Measurements from ENCODE around the gene PKN1. TPM values are rescaled to one million over a fixed set of nuclear protein-coding genes. Genes with fewer than 3 reads are reported as not detected.

The PKN1 gene
- total and polyA plus RNA-seq, 2 of the 13 experiments (the other 11 are each of a cell fraction or from before 2014, with no cell fraction given), result 45.7 to 54.5 TPM

DNA sequence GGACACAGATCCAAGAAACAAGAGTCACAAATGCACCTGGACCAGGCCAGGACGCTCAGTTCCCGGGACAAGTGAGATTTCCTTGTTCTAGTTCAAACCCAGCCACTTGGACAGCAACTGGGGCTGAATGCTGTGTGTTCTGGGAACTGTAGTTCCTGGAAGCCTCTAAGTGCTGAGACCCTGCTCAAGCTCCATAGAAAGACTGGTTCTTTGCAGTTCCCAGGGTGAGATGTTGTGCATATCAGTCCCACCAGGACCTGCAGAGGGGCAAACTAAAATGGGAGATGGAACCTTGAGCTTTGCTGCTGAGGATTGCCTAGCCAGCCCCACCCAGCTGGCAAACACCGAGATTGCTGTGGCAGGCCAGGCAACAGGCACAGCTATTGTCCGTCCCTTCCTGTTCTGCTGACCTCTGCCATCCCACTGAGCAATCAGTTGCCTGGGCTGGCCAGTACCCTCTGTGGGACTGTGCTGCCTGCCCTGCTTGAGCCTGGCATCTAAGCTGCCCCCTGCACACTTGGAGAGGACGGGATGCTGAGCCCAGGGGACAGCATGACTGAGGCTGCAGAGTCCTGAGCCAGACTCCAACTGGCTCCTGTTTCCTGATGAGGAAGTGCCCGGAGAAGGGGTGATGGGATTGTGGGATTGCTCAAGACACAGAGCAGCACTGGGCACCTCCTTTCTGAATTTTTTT lies 64.3 kb downstream of the PKN1 start (continued):
- TF ChIP-seq, protein P1, sequence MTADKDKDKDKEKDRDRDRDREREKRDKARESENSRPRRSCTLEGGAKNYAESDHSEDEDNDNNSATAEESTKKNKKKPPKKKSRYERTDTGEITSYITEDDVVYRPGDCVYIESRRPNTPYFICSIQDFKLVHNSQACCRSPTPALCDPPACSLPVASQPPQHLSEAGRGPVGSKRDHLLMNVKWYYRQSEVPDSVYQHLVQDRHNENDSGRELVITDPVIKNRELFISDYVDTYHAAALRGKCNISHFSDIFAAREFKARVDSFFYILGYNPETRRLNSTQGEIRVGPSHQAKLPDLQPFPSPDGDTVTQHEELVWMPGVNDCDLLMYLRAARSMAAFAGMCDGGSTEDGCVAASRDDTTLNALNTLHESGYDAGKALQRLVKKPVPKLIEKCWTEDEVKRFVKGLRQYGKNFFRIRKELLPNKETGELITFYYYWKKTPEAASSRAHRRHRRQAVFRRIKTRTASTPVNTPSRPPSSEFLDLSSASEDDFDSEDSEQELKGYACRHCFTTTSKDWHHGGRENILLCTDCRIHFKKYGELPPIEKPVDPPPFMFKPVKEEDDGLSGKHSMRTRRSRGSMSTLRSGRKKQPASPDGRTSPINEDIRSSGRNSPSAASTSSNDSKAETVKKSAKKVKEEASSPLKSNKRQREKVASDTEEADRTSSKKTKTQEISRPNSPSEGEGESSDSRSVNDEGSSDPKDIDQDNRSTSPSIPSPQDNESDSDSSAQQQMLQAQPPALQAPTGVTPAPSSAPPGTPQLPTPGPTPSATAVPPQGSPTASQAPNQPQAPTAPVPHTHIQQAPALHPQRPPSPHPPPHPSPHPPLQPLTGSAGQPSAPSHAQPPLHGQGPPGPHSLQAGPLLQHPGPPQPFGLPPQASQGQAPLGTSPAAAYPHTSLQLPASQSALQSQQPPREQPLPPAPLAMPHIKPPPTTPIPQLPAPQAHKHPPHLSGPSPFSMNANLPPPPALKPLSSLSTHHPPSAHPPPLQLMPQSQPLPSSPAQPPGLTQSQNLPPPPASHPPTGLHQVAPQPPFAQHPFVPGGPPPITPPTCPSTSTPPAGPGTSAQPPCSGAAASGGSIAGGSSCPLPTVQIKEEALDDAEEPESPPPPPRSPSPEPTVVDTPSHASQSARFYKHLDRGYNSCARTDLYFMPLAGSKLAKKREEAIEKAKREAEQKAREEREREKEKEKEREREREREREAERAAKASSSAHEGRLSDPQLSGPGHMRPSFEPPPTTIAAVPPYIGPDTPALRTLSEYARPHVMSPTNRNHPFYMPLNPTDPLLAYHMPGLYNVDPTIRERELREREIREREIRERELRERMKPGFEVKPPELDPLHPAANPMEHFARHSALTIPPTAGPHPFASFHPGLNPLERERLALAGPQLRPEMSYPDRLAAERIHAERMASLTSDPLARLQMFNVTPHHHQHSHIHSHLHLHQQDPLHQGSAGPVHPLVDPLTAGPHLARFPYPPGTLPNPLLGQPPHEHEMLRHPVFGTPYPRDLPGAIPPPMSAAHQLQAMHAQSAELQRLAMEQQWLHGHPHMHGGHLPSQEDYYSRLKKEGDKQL (CRISPR knock-in tag; IDR thresholded peaks at IDR 0.05; ENCODE audit: low read depth), result no peak
- TF ChIP-seq CC2D1A (CRISPR knock-in tag; IDR thresholded peaks at IDR 0.05) (no peak), MXD3 (CRISPR knock-in tag; IDR thresholded peaks at IDR 0.05) (peak; percentile 6; the same call in 1 of the 2 replicates), GFI1 (CRISPR knock-in tag; IDR thresholded peaks at IDR 0.05; ENCODE audit: borderline replicate concordance) (peak; percentile 58; the same call in 1 of the 2 replicates), NR2C2 (CRISPR knock-in tag; IDR thresholded peaks at IDR 0.05; ENCODE audit: borderline replicate concordance) (no peak), CBX1 (IDR thresholded peaks at IDR 0.05; ENCODE audit: low read depth) (no peak), SALL1 (CRISPR knock-in tag; IDR thresholded peaks at IDR 0.05) (no peak), ZBTB34 (CRISPR knock-in tag; IDR thresholded peaks at IDR 0.05) (peak; percentile 91)
- TF ChIP-seq, protein P2, sequence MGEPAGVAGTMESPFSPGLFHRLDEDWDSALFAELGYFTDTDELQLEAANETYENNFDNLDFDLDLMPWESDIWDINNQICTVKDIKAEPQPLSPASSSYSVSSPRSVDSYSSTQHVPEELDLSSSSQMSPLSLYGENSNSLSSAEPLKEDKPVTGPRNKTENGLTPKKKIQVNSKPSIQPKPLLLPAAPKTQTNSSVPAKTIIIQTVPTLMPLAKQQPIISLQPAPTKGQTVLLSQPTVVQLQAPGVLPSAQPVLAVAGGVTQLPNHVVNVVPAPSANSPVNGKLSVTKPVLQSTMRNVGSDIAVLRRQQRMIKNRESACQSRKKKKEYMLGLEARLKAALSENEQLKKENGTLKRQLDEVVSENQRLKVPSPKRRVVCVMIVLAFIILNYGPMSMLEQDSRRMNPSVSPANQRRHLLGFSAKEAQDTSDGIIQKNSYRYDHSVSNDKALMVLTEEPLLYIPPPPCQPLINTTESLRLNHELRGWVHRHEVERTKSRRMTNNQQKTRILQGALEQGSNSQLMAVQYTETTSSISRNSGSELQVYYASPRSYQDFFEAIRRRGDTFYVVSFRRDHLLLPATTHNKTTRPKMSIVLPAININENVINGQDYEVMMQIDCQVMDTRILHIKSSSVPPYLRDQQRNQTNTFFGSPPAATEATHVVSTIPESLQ (CRISPR knock-in tag; conservative IDR thresholded peaks at IDR 0.05), result no peak
- TF ChIP-seq, protein P3, sequence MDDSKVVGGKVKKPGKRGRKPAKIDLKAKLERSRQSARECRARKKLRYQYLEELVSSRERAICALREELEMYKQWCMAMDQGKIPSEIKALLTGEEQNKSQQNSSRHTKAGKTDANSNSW (CRISPR knock-in tag; IDR thresholded peaks at IDR 0.05; ENCODE audit: borderline replicate concordance), result no peak
- TF ChIP-seq, protein P4, sequence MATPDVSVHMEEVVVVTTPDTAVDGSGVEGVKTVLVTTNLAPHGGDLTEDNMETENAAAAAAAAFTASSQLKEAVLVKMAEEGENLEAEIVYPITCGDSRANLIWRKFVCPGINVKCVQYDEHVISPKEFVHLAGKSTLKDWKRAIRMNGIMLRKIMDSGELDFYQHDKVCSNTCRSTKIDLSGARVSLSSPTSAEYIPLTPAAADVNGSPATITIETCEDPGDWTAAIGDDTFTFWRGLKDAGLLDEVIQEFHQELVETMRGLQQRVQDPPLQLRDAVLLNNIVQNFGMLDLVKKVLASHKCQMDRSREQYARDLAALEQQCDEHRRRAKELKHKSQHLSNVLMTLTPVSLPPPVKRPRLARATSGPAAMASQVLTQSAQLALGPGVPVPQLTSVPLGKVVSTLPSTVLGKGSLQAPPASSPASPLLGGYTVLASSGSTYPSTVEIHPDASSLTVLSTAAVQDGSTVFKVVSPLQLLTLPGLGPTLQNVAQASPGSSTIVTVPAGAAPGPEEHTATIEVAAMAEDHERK (CRISPR knock-in tag; IDR thresholded peaks at IDR 0.05; ENCODE audit: low read depth), result no peak

Data from HepG2 (cell line).